GM12878 (cell line): ENCODE results near the gene PITRM1. TPM values are rescaled to one million over a fixed set of nuclear protein-coding genes. Genes with fewer than 3 reads are reported as not detected.
"Not testable (repeated sequence)": the region's sequence is repeated elsewhere in the genome, so short reads cannot be mapped to it uniquely, and the experiment has no call there.

Experiments
- ATAC-seq: fragments of 200-7000 bp; cut with Tn5 transposase; 3 replicates; pipeline ENCODE4 v1.9.1; 2020; ENCODE audit warnings: mild to moderate bottlenecking, moderate library complexity
- BruUV-seq: library from RNA; stranded (reverse); fragments of 400-500 nt; replicated peaks from 2 replicates; lab custom pipeline; 2021; lab: Mats Ljungman, UMichigan
- CTCF ChIA-PET: fragments of 300-600 bp; sonication (Branson Sonifier 250); formaldehyde crosslinking; extraction: SDS; loops from one replicate; lab custom pipeline; 2021; ENCODE audit warnings: inconsistent platforms; lab: Yijun Ruan, JAX
- POLR2A ChIA-PET: fragments of 350-600 bp; formaldehyde crosslinking; extraction: SDS; loops from one replicate; lab custom pipeline; 2021; ENCODE audit warnings: inconsistent platforms; lab: Charles Lee
- RAD21 ChIA-PET: fragments of 300-600 bp; sonication (Branson Sonifier 250); formaldehyde crosslinking; loops from one replicate; lab custom pipeline; 2023; ENCODE audit warnings: antibody characterized with exemption; ENCODE audit not compliant: unreplicated experiment; lab: Charles Lee
- SMC1A ChIA-PET: fragments of 300-600 bp; sonication (Branson Sonifier 250); formaldehyde crosslinking; loops from one replicate; lab custom pipeline; 2023; ENCODE audit not compliant: unreplicated experiment, uncharacterized antibody; lab: Charles Lee
- DNase-seq: peaks from one replicate; pipeline ENCODE4 v3.0.0-alpha.2; 2011; ENCODE audit warnings: low read depth, low spot score
- FAIRE-seq: peaks from 3 replicates; lab custom pipeline; 2011; peaks lifted over from hg19 to GRCh38; lab: Jason Lieb, UNC
- H2AFZ ChIP-seq: 2 replicates; pipeline ENCODE4 v1.6.0; 2011; ENCODE audit warnings: low read depth, low read length, control low read depth; ENCODE audit not compliant: control insufficient read depth
- H3K27ac ChIP-seq: 2 replicates; pipeline ENCODE4 v1.5.1; 2011; ENCODE audit warnings: control low read depth; ENCODE audit not compliant: control insufficient read depth, insufficient read depth
- H3K27me3 ChIP-seq, 2 experiments: replicated peaks in 1 of 2; 2 replicates each; pipeline versions ENCODE4 v1.6.0 to v1.6.1; 2011; ENCODE audit warnings: low read length in 1 of 2; ENCODE audit not compliant: control insufficient read depth in 2 of 2, insufficient read depth in 2 of 2
- H3K36me3 ChIP-seq, 2 experiments: 2 replicates each; pipeline ENCODE4 v1.5.1; 2011; ENCODE audit warnings: low read length in 1 of 2; ENCODE audit not compliant: control insufficient read depth in 2 of 2, insufficient read depth in 2 of 2
- H3K4me1 ChIP-seq: 2 replicates; pipeline ENCODE4 v1.6.1; 2011; ENCODE audit warnings: mild to moderate bottlenecking, low read length, moderate library complexity, mixed read lengths; ENCODE audit not compliant: control insufficient read depth, insufficient read depth
- H3K4me2 ChIP-seq: 2 replicates; pipeline ENCODE4 v1.6.0; 2011; ENCODE audit warnings: control low read depth; ENCODE audit not compliant: control insufficient read depth, insufficient read depth
- H3K4me3 ChIP-seq: fragments of 200-600 bp; sonication (generic); 2 replicates; pipeline ENCODE4 v1.5.1; 2016
- H3K79me2 ChIP-seq: 2 replicates; pipeline ENCODE4 v1.6.0; 2011; ENCODE audit warnings: low read length; ENCODE audit not compliant: control insufficient read depth, insufficient read depth
- H3K9ac ChIP-seq: 2 replicates; pipeline ENCODE4 v1.8.0; 2011; ENCODE audit warnings: low read length, control low read depth, mixed read lengths; ENCODE audit not compliant: control insufficient read depth, insufficient read depth
- H3K9me3 ChIP-seq: replicated peaks from 3 replicates; pipeline ENCODE4 v1.5.1; 2011; ENCODE audit warnings: mild to moderate bottlenecking, low read length; ENCODE audit not compliant: control insufficient read depth, insufficient read depth
- H4K20me1 ChIP-seq: 2 replicates; pipeline ENCODE4 v1.6.0; 2011; ENCODE audit not compliant: control insufficient read depth, insufficient read depth
- NRF1 ChIP-seq: conservative IDR thresholded peaks from 2 replicates; pipeline ENCODE4 v1.6.1; 2011; ENCODE audit warnings: mild to moderate bottlenecking, low read depth, low read length, improper control_type of control experiment
- SREBF2 ChIP-seq: IDR thresholded peaks from 2 replicates; pipeline ENCODE4 v1.6.1; 2012; ENCODE audit warnings: mild to moderate bottlenecking, low read length
- YY1 ChIP-seq: IDR thresholded peaks from 2 replicates; pipeline ENCODE4 v1.6.1; 2011; ENCODE audit warnings: low read depth, mild to moderate bottlenecking, low read length
- ZNF274 ChIP-seq: IDR thresholded peaks from one replicate; pipeline ENCODE4 v1.8.0; 2011; ENCODE audit not compliant: insufficient read length, insufficient read depth
- WGBS: methylation state at CpG from one replicate; pipeline ENCODE4 v1.1.6; 2016; ENCODE audit warnings: low lambda C conversion rate; ENCODE audit not compliant: insufficient replicate concordance, insufficient coverage; ENCODE audit errors: missing lambda C conversion rate; 5-methylcytosine and 5-hydroxymethylcytosine counted together
- in situ Hi-C: fragments of 300-500 bp; cut with MboI; formaldehyde crosslinking; loops from 9 replicates; pipeline ENCODE4 v1.14.3; 2018; ENCODE audit warnings: mixed read lengths
- intact Hi-C: fragments of 100-400 bp; cut with micrococcal nuclease; formaldehyde crosslinking; loops from one replicate; pipeline ENCODE4 v1.14.2; 2022; ENCODE audit not compliant: unreplicated experiment
- polyA plus RNA-seq, 11 experiments: library from polyadenylated mRNA; depleted of rRNA in 4 of 11; unstranded in 6 of 11; stranded (reverse) in 5 of 11; fragments of >200 nt; fragmentation: Nextera tagmentation in 4 of 11; fragmentation: Illumina TruSeq in 1 of 11; extraction: Ambion mirVana in 4 of 11; extraction: Trizol in 1 of 11; gene quantifications; 1 replicate in 1 of 11; 2 replicates in 10 of 11; pipeline versions ENCODE4 v1.2.1 to v1.2.3, GENCODE V29; 2011 to 2016; ENCODE audit warnings: inconsistent platforms in 2 of 11, missing spikeins in 2 of 11, low read depth in 1 of 11
- total RNA-seq, 4 experiments: library from RNA; depleted of rRNA in 3 of 4; stranded (reverse); fragments of >200 nt in 3 of 4; fragmentation: Illumina TruSeq in 1 of 4; extraction: Trizol in 1 of 4; gene quantifications; 2 replicates each; pipeline versions ENCODE4 v1.2.1 to v1.2.3, GENCODE V29; 2013 to 2021

PITRM1 gene
- total and polyA plus RNA-seq, 10 of the 15 experiments (the other 5 are each of a cell fraction or from before 2014, with no cell fraction given), result 15.5 to 53.0 (median 45.0) TPM

- Histone ChIP-seq H3K4me2 (no peak overlapping the region), H3K79me2 (no peaks in the 10 kb centered on the region), H3K27ac (no peak overlapping the region), H2AFZ (no peak overlapping the region), H3K36me3 (peaks cover 42 to 50% of the 10 kb centered on the region in 2 experiments), H3K4me3 (no peak overlapping the region), H3K4me1 (no peaks in the 10 kb centered on the region), H3K9ac (no peak overlapping the region), H3K27me3 (no peaks in the 10 kb centered on the region), H4K20me1 (no peaks in the 10 kb centered on the region), H3K9me3 (no peaks in the 10 kb centered on the region)
- WGBS, result 98% methylated on average over 4 of the region's 5 CpGs
- no TSS peak for BruUV-seq
- ATAC-seq (no peak), DNase-seq (no peak), FAIRE-seq (no peak)
- ChIA-PET CTCF (no interaction called here), SMC1A (no interaction called here), RAD21 (no interaction called here), POLR2A (no interaction called here)
- TF ChIP-seq ZNF274 (no peak), NRF1 (no peak), YY1 (no peak), SREBF2 (no peak)
- in situ Hi-C loops (no loop called here), intact Hi-C loops (no loop called here)
Observed at GRCh38 chr10:3106928-3107425, 65.6 kb downstream of the PITRM1 start.

- H3K4me1 ChIP-seq, H3K9ac ChIP-seq, DNase-seq, FAIRE-seq, RAD21 ChIA-PET, H3K4me3 ChIP-seq, SMC1A ChIA-PET, H2AFZ ChIP-seq, H3K4me2 ChIP-seq, H3K27ac ChIP-seq, H3K27me3 ChIP-seq, BruUV-seq, in situ Hi-C loops, H4K20me1 ChIP-seq, POLR2A ChIA-PET, H3K9me3 ChIP-seq, intact Hi-C loops, CTCF ChIA-PET, H3K79me2 ChIP-seq: not testable (repeated sequence)
- peaks cover 44 to 47% of the 10 kb centered on the region in 2 experiments for H3K36me3 ChIP-seq
- no CpG with 5 or more reads among the region's 10 CpGs for WGBS
- peak; percentile 18; the same call in 2 of the 3 replicates for ATAC-seq
Observed at GRCh38 chr10:3106328-3106727, 66.3 kb downstream of the PITRM1 start.
